Activated naive CD8-positive, alpha-beta T cell treated with anti-CD3 and anti-CD28 coated beads, Interleukin-2, amount 50 U/mL, for 24 hours (primary cell): ENCODE data around the gene RASSF4.
A peak's percentile ranks its signal among the peaks of the same experiment; 100 is the strongest.

ENCODE experiments used
- ATAC-seq: fragments of 150-1000 bp; cut with Tn5 transposase; one replicate; pipeline ENCODE4 v1.10.0; 2021
- DNase-seq: peaks from one replicate; pipeline ENCODE4 v3.0.0; 2021
- H3K27ac Mint-ChIP-seq: one replicate; pipeline ENCODE4 v1.8.0; 2021; ENCODE audit warnings: mild to moderate bottlenecking, mixed read lengths
- H3K27me3 Mint-ChIP-seq: one replicate; pipeline ENCODE4 v1.8.0; 2021; ENCODE audit warnings: mixed read lengths
- H3K36me3 Mint-ChIP-seq: one replicate; pipeline ENCODE4 v1.8.0; 2021; ENCODE audit warnings: low read depth, mixed read lengths
- H3K4me1 Mint-ChIP-seq: one replicate; pipeline ENCODE4 v1.8.0; 2021; ENCODE audit warnings: mixed read lengths
- H3K4me3 Mint-ChIP-seq: one replicate; pipeline ENCODE4 v1.8.0; 2021; ENCODE audit warnings: mild to moderate bottlenecking, moderate library complexity, mixed read lengths
- H3K9me3 Mint-ChIP-seq: one replicate; pipeline ENCODE4 v1.8.0; 2021; ENCODE audit warnings: mixed read lengths

RASSF4 gene

DNA sequence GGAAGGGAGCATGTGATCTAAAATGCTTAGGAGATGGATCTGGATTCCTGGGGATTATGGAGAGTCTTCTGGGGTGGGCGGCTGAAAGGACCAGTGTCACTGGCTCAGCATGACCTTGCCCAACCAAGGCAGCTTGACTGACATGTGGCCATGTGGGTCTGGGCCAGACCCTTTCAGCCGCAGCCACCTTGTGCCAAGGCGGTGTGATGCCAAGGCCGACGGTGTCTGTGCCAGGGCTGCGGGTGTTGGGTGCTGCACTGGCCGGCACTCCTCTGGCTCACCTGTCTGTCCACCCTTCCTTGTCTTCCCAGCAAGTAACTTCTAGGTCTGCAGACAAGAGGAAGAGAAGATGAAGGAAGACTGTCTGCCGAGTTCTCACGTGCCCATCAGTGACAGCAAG, 10.3 kb downstream of the RASSF4 start:
- H3K9me3 Mint-ChIP-seq: no peaks in the 10 kb centered on the region
- no peaks in the 10 kb centered on the region for H3K27me3 Mint-ChIP-seq
- H3K27ac Mint-ChIP-seq: no peak overlapping the region
- H3K4me1 Mint-ChIP-seq: peaks cover 69% of the 10 kb centered on the region
- H3K36me3 Mint-ChIP-seq: no peaks in the 10 kb centered on the region
- DNase-seq (no peak), ATAC-seq (no peak)
- no peak overlapping the region for H3K4me3 Mint-ChIP-seq

DNA sequence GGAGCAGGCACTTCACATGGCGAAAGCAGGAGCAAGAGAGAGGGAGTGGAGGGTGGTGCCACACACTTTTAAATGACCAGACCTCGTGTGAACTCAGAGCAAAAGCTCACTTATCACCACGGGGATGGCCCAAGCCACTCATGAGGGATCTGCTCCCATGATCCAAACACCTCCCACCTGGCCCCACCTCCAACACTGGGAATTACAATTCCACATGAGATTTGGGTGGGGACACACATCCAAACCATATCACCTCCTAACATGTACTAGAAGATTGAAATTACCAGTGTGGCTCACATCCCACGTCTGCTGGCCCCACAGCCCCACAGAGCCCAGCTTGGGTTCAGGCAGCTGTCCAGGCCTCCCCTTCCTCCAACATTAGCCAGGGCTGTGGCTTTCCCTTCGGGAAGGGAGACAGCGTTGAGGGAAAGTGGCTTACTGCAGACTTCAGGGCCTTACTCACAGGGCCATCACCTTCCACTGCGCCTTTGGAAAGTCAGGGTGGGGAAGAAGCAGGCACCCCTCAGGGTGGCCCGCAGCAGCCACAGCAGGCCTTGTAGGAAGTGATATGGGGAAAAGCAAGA, 11.3 kb downstream of the RASSF4 start:
- ATAC-seq (no peak), DNase-seq (no peak)
- H3K27ac Mint-ChIP-seq: no peak overlapping the region
- no peaks in the 10 kb centered on the region for H3K9me3 Mint-ChIP-seq
- no peak overlapping the region for H3K4me3 Mint-ChIP-seq
- H3K27me3 Mint-ChIP-seq: no peaks in the 10 kb centered on the region
- H3K36me3 Mint-ChIP-seq: no peaks in the 10 kb centered on the region
- peaks cover 63% of the 10 kb centered on the region for H3K4me1 Mint-ChIP-seq

DNA sequence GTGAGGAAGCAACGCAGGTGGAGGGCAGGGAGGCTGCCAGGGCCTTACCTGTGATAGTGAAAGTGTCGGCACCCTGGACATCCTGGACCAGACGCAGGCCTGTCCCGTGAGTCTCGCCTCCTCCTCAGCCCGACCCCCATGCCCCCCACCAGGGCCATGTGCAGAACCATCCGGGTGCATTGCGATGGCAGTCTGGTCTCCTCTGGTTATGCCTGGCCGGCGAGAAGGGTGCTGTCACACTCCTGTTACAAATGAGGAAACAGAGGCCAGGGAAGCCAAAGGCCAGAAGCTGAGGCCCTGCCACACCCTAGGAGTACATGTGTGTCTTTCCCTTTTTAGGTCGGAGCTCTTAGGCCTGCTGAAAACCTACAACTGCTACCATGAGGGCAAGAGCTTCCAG, 11.8 kb downstream of the RASSF4 start:
- no peak for ATAC-seq
- Mint-ChIP-seq H3K4me3 (no peak overlapping the region), H3K36me3 (no peaks in the 10 kb centered on the region), H3K27me3 (no peaks in the 10 kb centered on the region), H3K9me3 (no peaks in the 10 kb centered on the region), H3K4me1 (peaks cover 60% of the 10 kb centered on the region), H3K27ac (no peak overlapping the region)
- DNase-seq: no peak

DNA sequence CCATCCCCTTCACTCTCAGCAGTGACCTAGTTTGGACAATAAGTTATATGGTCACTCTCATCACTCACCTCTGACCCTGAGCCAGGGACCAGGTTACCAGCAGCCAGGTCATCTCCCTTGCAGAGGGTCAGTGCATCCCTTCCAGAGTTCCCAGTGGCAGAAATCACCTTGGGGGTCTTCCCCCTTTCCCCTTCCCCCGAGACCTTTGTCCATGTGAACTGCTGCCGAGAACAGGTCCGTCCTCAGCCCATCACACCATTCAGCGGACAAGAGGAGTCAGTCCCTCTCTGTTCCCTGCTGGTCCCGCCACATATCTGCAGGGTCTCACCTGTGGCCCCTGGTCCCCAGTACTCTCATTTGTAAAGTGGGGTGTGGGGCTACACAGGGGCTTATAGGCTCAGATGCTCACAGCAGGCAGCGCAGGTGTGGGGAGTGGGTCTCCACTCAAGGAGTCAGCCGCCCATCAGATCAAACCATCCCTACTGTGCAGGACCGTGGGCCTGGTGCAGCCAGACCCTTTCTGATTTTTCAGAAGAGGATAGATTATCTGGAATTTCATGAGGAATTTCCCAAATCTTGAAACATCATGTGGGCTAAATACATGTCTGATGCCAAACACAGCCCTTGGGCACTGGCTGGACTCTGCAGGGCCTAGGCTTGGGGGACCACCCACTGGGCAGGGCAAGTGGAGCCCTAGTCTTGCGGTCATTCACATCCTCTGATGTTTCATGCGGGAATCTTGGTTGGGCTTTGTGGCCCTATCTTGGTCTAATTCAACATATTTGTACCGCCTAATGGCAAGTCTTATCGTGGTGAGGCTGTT, 12.5 kb downstream of the RASSF4 start:
- DNase-seq (no peak), ATAC-seq (no peak)
- no peak overlapping the region for H3K4me3 Mint-ChIP-seq
- H3K27me3 Mint-ChIP-seq: no peaks in the 10 kb centered on the region
- no peak overlapping the region for H3K27ac Mint-ChIP-seq
- peaks cover 54% of the 10 kb centered on the region for H3K4me1 Mint-ChIP-seq
- H3K36me3 Mint-ChIP-seq: no peaks in the 10 kb centered on the region
- H3K9me3 Mint-ChIP-seq: no peaks in the 10 kb centered on the region

DNA sequence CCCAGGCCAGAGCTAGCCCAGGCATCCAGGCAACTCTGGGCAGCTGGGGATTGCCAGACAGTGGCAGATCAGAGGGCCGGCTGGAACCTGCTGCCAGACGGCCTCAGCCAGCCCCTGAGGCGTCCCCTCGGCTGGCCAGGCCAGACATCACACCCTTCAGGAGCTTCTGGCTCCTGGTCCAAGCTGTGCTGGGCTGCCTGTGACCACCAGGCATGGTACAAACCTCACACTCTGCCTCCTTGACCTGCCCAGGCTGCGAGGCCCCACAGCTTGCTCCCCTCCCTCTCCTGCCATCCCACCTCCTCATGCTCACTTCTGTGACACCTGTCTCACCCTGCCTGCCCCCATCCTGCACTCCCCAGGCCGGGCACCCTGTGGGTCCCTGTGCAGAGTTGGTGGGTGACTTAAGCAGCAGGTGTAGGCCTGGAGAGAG, 13.3 kb downstream of the RASSF4 start:
- Mint-ChIP-seq H3K4me1 (peaks cover 47% of the 10 kb centered on the region), H3K27me3 (no peaks in the 10 kb centered on the region), H3K36me3 (no peaks in the 10 kb centered on the region), H3K27ac (peak overlapping the region; percentile 37), H3K9me3 (no peaks in the 10 kb centered on the region), H3K4me3 (no peak overlapping the region)
- no peak for ATAC-seq
- no peak for DNase-seq

DNA sequence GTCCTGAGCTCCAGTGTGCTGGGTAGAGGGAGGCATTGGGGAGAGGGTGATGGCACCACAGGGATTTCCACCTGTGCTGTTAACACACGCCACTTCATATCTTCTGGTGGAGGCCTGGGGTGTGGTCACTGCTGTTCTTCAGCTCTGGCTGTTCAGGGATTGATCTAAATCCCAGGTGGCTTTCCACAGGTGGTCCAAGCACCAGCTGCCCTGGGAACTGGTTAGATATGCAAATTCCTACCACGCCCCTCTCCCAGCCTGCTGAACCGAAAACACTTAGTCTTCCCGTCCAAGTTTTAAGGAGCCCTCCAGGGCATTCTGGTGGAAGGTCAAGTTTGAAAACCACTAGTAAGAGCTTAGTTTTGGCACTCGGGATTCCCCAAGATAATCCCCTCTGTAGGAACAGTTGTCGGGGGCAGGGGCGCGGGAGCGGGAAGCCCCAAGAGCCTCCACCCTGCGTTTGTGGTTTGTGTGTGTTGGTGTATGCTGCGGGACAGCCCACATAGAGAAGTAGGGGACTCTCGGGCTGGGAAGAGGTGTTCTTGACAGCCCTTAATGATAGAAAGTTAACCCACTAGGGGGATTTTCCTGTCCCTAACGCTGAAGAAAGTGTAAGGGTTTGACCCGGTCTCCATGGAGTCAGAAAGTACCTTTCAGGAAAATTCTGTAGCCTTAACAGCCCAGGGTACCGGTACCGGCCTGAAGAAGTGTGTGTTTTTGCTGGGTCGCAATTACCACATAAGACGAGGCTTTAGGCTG, 13.9 kb downstream of the RASSF4 start:
- no peaks in the 10 kb centered on the region for H3K36me3 Mint-ChIP-seq
- peak; percentile 30 for DNase-seq
- H3K4me3 Mint-ChIP-seq: peak overlapping the region; percentile 26
- no peak for ATAC-seq
- no peaks in the 10 kb centered on the region for H3K27me3 Mint-ChIP-seq
- H3K27ac Mint-ChIP-seq: peak overlapping the region; percentile 37
- no peaks in the 10 kb centered on the region for H3K9me3 Mint-ChIP-seq
- H3K4me1 Mint-ChIP-seq: peaks cover 41% of the 10 kb centered on the region

DNA sequence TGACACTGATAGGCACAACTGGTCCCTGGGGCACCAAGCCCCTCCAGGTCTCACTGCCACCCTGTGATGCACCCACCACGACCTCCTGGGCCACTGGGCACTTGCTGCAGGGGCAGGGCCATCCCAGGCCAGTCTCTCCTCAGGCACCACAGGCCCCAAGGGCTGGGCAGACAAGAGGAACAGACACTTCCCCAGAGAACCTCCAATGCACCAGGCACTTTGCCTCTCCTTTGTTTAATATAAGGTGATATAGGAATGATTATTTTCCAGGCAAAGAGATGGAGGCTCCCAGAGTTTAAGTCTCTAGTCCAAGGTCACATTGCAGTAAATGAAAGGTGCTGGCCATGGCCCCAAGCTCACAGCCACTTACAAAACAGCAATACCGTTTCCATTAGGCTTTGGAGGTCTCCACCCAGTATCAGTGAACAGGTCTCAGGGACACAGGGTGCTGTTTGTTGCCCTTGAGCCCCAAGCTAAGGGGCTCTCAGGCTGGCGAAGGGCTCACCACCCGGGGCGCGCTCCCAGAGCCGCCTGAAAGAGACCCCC, 14.6 kb downstream of the RASSF4 start:
- H3K4me3 Mint-ChIP-seq: peak overlapping the region; percentile 61
- H3K36me3 Mint-ChIP-seq: no peaks in the 10 kb centered on the region
- ATAC-seq (no peak), DNase-seq (no peak)
- peaks cover 34% of the 10 kb centered on the region for H3K4me1 Mint-ChIP-seq
- no peaks in the 10 kb centered on the region for H3K9me3 Mint-ChIP-seq
- H3K27ac Mint-ChIP-seq: no peak overlapping the region
- H3K27me3 Mint-ChIP-seq: no peaks in the 10 kb centered on the region

DNA sequence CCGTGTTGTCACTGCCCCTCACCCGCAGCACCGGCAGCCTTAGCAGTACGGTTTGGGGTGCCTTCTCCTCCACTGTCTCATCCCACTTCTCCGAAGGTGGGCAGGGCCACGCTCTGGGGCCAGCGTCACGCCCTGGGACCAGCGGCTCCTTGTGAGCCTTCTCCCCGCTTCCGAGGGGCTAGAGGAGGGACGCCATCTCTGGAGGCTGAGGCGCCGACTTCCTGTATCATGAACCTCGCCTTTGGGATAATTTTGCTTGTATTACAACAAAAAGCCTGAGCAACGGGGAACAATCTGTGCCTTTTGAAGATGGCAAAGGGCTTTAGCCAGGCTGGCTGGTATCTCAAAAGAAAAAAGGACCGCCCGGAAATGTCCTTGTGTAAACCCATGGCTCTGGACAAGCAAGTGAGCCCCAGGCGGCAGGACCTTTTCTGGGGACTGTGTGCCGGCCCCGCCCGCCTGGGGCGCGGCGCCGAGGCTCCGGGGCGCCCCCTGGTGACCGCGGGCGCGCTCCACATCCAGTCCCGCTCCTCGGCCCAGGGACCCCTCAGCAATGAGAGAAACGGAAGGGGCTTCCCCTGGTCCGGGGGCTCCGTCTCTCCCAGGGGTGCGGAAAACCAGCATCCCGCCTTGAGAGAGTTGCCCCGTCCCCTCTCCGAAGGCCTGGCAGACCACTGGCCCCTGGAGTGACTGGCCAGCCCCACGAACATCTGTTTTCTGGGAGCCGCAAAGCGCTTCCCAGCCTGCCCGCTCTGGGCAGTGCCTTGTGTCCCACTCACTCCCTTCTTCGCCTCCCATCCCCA, 15.2 kb downstream of the RASSF4 start:
- H3K4me1 Mint-ChIP-seq: peaks cover 27% of the 10 kb centered on the region
- H3K27ac Mint-ChIP-seq: no peak overlapping the region
- peak; percentile 90 for ATAC-seq
- H3K9me3 Mint-ChIP-seq: no peaks in the 10 kb centered on the region
- DNase-seq: peak; percentile 76
- no peaks in the 10 kb centered on the region for H3K27me3 Mint-ChIP-seq
- H3K4me3 Mint-ChIP-seq: peak overlapping the region; percentile 61
- H3K36me3 Mint-ChIP-seq: no peaks in the 10 kb centered on the region

DNA sequence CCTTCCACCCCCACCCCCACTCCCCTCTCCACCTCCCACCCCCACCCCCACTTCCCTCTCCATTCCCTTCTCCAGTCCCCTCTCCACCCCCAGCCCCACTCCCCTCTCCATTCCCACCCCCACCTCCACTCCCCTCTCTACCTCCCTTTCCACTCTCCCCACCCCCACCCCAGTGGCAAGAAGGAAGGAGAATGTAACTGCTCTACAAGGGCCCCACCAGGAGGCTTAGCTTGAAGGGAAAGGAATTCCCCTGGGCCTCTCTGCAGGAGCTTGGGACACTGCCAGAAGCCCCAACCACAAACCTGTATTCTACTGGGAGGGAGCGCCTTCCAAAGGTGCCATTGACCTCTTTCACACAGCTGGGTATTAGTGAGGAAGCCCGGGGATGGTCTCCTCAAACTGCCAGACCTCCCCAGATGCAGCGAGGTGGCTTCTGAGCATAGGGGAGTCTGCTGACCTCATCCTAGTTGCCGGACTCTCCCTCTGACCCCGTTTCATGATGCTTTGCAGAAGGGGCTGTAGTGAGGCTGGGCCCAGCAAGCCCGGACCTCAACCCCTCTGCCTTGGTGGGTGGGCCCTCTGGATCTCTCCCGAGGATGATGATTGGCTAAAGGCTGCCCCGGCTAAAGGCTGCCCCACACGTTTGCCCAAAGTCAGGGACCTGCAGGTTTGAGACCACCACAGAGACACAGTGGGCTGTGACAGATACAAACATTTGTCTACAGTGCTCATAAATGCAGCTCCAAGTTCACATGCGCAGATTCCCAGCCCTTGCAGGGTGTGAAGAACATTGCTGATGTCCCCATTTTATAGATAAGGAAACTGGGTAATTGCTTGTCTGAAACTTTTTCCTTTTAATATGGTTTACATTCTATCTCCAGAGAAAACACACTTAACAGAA, 16.1 kb downstream of the RASSF4 start:
- Mint-ChIP-seq H3K36me3 (no peaks in the 10 kb centered on the region), H3K9me3 (no peaks in the 10 kb centered on the region), H3K27me3 (no peaks in the 10 kb centered on the region), H3K27ac (no peak overlapping the region), H3K4me3 (no peak overlapping the region), H3K4me1 (peaks cover 27% of the 10 kb centered on the region)
- DNase-seq (peak; percentile 22), ATAC-seq (no peak)

DNA sequence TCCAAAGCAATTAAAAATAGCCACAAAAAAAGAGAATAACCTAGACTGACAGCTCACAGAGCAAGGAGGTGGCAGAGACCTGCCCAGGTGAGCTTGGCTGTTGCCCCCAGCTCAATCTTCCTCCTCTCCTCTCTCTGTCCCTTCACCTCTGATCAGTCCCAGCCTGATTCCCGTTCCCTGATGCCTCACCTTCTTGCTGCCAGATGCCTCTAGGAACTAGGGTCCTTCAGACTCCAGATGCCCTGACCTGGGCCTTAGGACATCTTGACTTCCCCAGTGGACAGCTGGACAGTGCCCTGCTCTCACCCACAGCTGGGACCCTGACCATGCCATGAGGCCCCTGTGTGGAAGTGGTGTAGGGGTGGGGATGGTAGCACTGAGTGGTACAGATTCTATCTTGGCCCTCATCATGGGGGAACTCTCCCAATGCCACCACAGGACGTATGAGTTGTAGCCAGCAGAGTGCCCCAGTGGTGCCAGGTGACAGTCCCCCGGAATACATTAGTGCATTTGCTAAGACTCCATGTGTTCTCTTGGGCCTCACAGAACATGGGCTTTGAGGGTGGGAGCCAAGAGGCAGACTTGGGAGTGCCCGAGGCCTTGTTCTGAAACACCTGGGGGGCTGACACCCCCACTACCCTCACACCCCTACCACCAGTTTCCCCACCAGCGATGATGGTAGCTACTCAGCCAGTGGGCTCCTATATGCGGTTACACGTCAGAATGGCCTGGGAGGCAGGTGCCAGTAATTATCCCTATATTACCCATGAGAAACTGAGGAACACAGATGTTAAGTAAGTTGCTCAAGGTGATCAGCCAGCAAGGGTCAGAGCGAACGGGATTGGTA, 17.0 kb downstream of the RASSF4 start:
- Mint-ChIP-seq H3K4me3 (no peak overlapping the region), H3K9me3 (no peaks in the 10 kb centered on the region), H3K36me3 (no peaks in the 10 kb centered on the region), H3K4me1 (peaks cover 27% of the 10 kb centered on the region), H3K27me3 (no peaks in the 10 kb centered on the region), H3K27ac (no peak overlapping the region)
- DNase-seq (no peak), ATAC-seq (no peak)

DNA sequence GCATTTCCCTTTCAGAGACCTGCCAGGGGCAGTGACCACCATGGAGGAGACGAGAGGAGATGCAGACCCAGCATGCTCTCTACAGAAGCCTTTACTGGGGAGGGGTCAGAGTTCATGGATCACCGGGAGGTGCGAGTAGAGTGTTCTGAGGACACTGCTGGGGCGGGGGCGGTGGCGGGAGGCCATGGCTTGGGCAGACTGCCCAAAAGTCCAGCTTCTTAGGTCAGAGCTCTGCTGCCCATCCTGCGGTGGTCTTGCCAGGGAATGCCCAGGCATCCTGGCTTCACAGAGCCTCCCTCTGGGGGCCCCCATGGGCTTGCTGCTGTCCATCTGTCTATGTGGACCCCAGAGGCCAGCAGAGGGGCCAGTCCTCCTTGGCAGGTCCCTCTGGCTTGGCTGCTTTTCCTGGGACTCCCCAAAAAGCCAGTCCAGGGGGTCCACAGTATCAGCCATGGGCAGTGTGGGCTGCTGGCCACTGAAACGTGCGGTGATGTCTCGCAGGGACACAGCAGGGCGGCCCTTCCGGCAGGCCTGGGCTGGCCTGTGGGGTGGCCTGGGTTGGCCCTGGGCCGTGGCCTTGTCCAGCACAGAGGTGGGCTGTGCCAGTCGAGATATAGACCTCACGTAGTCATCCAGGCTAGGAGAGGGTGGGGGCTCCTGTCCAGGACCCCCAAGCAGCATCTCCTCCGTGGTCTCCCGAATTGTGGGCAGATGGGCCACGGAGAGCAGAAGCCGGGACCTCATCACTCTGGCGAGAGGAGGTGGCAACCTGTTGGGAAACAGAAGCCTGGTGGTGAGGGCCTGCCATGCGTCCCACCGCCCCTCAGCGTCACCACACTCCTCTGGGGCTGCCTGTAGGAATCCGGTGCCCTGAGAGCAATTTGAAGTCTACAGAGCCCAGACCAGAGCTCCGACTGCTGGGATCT, 17.9 kb downstream of the RASSF4 start:
- DNase-seq (no peak), ATAC-seq (no peak)
- no peak overlapping the region for H3K4me3 Mint-ChIP-seq
- no peak overlapping the region for H3K27ac Mint-ChIP-seq
- no peaks in the 10 kb centered on the region for H3K27me3 Mint-ChIP-seq
- no peaks in the 10 kb centered on the region for H3K9me3 Mint-ChIP-seq
- H3K36me3 Mint-ChIP-seq: no peaks in the 10 kb centered on the region
- H3K4me1 Mint-ChIP-seq: peaks cover 26% of the 10 kb centered on the region

DNA sequence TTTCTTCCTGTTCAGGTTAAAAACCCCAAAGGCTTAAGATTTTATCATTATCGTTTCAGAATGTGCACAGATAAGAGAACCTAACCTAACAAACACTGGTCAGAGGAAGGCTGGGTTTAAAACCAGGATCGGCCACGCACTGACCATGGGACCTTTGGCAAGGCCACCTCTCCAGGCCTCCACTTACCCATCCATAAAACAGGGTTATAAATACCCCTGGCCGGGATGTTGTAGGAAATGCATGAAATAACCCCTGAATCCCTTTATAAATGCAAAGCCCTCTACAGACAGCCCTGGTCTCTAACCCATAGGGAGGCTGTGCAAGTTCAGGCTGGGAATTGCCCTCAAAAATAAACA, 18.6 kb downstream of the RASSF4 start:
- H3K27me3 Mint-ChIP-seq: no peaks in the 10 kb centered on the region
- H3K27ac Mint-ChIP-seq: no peak overlapping the region
- H3K9me3 Mint-ChIP-seq: no peaks in the 10 kb centered on the region
- H3K4me3 Mint-ChIP-seq: no peak overlapping the region
- H3K36me3 Mint-ChIP-seq: no peaks in the 10 kb centered on the region
- DNase-seq: no peak
- peaks cover 22% of the 10 kb centered on the region for H3K4me1 Mint-ChIP-seq
- no peak for ATAC-seq
